Measurements from ENCODE around the gene PXDN.
A peak's percentile ranks its signal among the peaks of the same experiment; 100 is the strongest.

The PXDN gene

GRCh38 chr2:1648241-1649102 is 95.8 kb downstream of the PXDN start:
- H3K27ac Mint-ChIP-seq = no peak overlapping the region
- peaks cover 5% of the 10 kb centered on the region for H3K9me3 Mint-ChIP-seq
- H3K36me3 Mint-ChIP-seq = no peaks in the 10 kb centered on the region
- no peaks in the 10 kb centered on the region for H3K4me1 Mint-ChIP-seq
- no peak for ATAC-seq
- H3K4me3 Mint-ChIP-seq = no peak overlapping the region
- H3K27me3 Mint-ChIP-seq = no peaks in the 10 kb centered on the region

GRCh38 chr2:1647417-1648240 is 96.7 kb downstream of the PXDN start:
- Mint-ChIP-seq H3K36me3 (no peaks in the 10 kb centered on the region), H3K4me1 (no peaks in the 10 kb centered on the region), H3K27ac (no peak overlapping the region), H3K9me3 (peaks cover 5% of the 10 kb centered on the region), H3K27me3 (no peaks in the 10 kb centered on the region), H3K4me3 (no peak overlapping the region)
- no peak for ATAC-seq

DNA sequence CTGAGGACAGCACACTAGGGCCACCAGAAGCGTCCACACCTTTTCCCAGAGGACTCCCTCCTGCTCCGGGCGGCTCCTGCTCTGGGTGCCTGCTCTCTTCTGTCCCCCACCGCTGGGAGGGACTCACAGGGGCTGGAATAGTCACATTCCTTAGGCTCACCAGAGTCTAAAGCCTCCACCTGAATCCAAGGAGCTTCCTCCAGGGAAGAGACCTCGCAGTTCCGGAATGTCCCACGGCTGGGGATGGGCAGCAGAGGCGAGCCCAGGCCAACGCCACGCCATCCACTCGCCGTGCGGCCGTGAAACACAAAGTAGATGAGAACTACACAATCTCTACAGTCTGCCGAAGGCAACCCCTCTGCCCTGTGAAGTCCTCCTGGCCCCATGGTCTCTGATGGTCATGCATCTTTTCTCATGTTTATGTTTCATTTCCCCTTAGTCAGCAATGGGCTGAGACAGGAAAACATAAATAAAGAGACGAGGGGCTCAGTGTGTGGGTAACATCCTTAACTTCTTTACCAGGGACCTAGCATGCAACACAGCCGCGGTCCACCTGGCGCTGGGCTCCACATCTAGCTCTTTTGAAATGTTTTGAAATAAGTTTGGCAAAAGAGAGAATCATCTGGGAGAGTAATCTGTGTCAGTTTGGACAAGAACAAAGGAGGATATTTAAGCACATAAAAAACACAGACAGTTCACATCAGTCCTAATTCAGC is 98.4 kb downstream of the PXDN start:
- Mint-ChIP-seq H3K36me3 (no peaks in the 10 kb centered on the region), H3K4me3 (no peak overlapping the region), H3K27me3 (no peaks in the 10 kb centered on the region), H3K27ac (no peak overlapping the region), H3K4me1 (no peaks in the 10 kb centered on the region), H3K9me3 (peaks cover 5% of the 10 kb centered on the region)
- no peak for ATAC-seq

DNA sequence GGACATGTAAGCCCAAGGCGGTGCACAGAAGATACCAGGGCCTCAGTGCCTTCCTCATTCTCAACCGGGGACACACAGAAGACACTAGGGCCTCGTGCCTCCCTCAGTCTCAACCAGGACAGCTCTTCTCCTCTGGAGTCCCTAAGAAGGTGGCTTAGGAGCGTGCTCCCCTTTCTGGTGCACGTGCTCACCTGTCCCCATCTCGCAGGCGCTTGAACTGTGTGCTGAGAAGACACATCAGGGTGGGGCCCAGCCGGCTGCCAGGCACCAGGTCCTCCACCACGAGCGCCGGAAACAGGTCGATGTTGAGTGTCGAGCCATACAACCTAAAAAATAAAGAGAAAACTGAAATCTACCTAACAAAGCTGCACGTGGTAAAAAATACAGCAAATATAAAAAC is 99.9 kb downstream of the PXDN start:
- Mint-ChIP-seq H3K36me3 (no peaks in the 10 kb centered on the region), H3K4me1 (no peaks in the 10 kb centered on the region), H3K9me3 (peaks cover 2% of the 10 kb centered on the region), H3K27me3 (no peaks in the 10 kb centered on the region), H3K27ac (no peak overlapping the region), H3K4me3 (no peak overlapping the region)
- no peak for ATAC-seq

- H3K9me3 Mint-ChIP-seq = no peaks in the 10 kb centered on the region
- no peak overlapping the region for H3K4me3 Mint-ChIP-seq
- H3K27me3 Mint-ChIP-seq = no peaks in the 10 kb centered on the region
- no peaks in the 10 kb centered on the region for H3K36me3 Mint-ChIP-seq
- ATAC-seq = no peak
- H3K4me1 Mint-ChIP-seq = no peaks in the 10 kb centered on the region
- no peak overlapping the region for H3K27ac Mint-ChIP-seq
Observed at GRCh38 chr2:1642993-1643619, 101.2 kb downstream of the PXDN start.

DNA sequence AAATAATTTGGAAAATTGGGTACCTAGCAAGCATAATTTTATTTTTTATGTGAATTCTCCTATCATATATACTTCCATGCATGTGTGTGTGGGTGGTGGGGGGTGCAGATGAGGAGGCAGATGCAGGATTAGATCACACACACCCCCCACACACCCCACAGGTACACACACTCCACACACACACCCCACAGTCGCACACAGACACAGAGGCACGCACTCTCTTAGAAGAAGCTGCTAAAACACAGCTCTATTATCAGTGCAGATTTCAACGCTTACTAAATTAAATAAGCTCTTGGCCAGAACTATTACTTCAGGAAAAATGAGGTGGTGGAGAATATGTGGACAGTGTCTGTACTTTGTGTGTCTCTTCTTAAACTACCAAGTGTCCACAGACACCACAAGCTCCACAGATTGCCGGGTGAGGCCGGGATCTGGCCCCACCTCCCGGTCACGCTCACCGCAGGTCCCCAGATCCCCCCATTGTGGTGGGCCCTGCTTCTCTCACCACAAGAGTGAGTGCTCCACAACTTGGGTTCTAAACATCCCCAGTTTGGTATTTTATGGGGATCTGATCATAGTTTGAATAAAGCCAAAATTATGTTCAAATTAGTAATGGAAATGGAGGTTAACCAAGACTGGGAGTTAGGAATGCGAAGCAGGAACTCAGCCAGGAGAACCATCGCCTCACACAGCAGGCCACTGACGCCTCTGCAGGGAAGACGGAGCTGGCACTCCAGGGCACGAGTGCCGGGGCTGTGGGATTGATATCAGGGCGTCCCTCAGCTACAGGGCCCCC is 102.1 kb downstream of the PXDN start:
- H3K36me3 Mint-ChIP-seq = no peaks in the 10 kb centered on the region
- H3K27me3 Mint-ChIP-seq = peaks cover 4% of the 10 kb centered on the region
- H3K27ac Mint-ChIP-seq = no peak overlapping the region
- no peaks in the 10 kb centered on the region for H3K4me1 Mint-ChIP-seq
- no peaks in the 10 kb centered on the region for H3K9me3 Mint-ChIP-seq
- ATAC-seq = no peak
- no peak overlapping the region for H3K4me3 Mint-ChIP-seq

GRCh38 chr2:1641523-1641922 is 102.8 kb downstream of the PXDN start:
- Mint-ChIP-seq H3K27me3 (peaks cover 12% of the 10 kb centered on the region), H3K9me3 (no peaks in the 10 kb centered on the region)

GRCh38 chr2:1640301-1641135 is 103.8 kb downstream of the PXDN start:
- Mint-ChIP-seq H3K4me1 (no peaks in the 10 kb centered on the region), H3K36me3 (no peaks in the 10 kb centered on the region), H3K27me3 (peaks cover 14% of the 10 kb centered on the region), H3K4me3 (no peak overlapping the region), H3K9me3 (no peaks in the 10 kb centered on the region), H3K27ac (no peak overlapping the region)
- ATAC-seq = no peak

More at GRCh38 chr2:1641523-1641922, 102.8 kb downstream of the PXDN start:
- ATAC-seq = no peak
- H3K4me1 Mint-ChIP-seq = no peaks in the 10 kb centered on the region
- no peaks in the 10 kb centered on the region for H3K36me3 Mint-ChIP-seq
- H3K27ac Mint-ChIP-seq = no peak overlapping the region
- no peak overlapping the region for H3K4me3 Mint-ChIP-seq

DNA sequence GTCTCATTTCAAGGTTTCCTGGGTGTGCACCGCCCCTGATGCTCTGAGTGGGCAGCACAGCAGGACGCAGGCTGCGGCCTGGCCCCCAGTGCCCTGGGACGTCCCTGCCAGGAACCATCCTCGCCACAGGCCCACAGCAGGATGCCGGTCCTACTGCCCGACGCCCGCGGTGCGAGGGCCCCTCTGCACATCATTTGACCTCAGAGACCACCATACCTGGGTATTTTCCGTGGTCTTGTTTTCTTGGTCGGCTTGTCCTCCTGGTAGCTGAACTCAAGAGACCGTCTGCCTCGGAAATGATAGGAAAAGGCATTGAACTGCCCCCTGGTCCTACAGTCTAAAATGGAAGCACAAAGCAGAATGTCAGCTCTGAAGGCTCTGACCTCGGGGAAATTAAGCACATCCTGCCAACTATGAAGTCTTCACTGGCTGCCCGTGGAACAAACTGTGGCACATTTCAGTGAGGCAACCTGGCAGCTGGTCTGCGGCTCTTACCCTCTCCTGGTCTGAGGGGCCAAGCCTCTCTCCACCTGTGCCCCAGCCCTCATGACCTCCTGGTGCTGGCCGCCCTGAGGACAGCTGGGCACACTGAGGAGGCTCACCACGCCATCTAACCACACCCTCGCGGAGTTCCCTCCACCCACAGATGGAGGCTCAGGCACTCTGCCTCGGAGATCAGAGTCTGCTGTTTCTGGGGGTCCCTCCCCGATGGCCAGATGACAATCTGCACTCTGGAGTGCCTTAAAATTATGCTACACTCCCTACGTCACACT is 105.0 kb downstream of the PXDN start:
- H3K4me1 Mint-ChIP-seq = no peaks in the 10 kb centered on the region
- no peaks in the 10 kb centered on the region for H3K9me3 Mint-ChIP-seq
- no peaks in the 10 kb centered on the region for H3K36me3 Mint-ChIP-seq
- peaks cover 14% of the 10 kb centered on the region for H3K27me3 Mint-ChIP-seq
- ATAC-seq = peak; percentile 18
- H3K27ac Mint-ChIP-seq = no peak overlapping the region
- no peak overlapping the region for H3K4me3 Mint-ChIP-seq

GRCh38 chr2:1638281-1638860 is 105.9 kb downstream of the PXDN start:
- no peak overlapping the region for H3K27ac Mint-ChIP-seq
- no peak for ATAC-seq
- no peaks in the 10 kb centered on the region for H3K9me3 Mint-ChIP-seq
- peaks cover 14% of the 10 kb centered on the region for H3K27me3 Mint-ChIP-seq
- H3K36me3 Mint-ChIP-seq = no peaks in the 10 kb centered on the region
- H3K4me3 Mint-ChIP-seq = no peak overlapping the region
- H3K4me1 Mint-ChIP-seq = no peaks in the 10 kb centered on the region

DNA sequence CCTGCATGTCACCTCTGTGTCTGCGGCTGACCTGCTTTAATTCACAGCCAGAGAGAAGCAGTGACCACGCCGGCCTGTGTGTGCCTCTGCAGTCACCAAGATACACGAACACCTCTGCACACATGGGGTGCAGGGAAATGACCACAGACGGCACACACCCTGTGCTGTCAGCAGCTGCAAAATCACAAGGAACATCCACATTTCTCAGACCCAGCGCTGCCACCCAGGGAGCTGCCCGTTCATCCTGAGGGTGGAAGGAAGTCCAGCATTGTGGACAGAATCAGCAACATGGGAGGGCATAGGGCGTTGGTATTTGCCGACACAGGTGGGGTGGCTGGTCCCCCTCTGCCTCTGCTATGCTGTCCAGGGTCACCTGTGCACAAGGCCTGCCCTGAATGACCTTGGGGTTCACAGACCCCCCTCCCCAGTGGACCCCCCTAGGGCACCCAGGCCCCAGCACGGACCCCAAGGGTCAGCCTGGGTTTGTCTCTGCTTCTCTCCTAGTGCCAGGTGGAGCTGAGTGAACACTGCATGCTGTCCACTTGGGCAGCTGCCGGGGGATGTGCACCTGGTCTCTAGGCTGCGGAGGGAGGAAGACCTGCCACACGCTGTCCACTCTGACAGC is 107.4 kb downstream of the PXDN start:
- H3K9me3 Mint-ChIP-seq = no peaks in the 10 kb centered on the region
- no peak for ATAC-seq
- H3K27me3 Mint-ChIP-seq = peaks cover 14% of the 10 kb centered on the region
- H3K4me1 Mint-ChIP-seq = no peaks in the 10 kb centered on the region
- no peak overlapping the region for H3K27ac Mint-ChIP-seq
- no peaks in the 10 kb centered on the region for H3K36me3 Mint-ChIP-seq
- H3K4me3 Mint-ChIP-seq = no peak overlapping the region

GRCh38 chr2:1635823-1636222 is 108.5 kb downstream of the PXDN start:
- H3K4me3 Mint-ChIP-seq = no peak overlapping the region
- no peaks in the 10 kb centered on the region for H3K4me1 Mint-ChIP-seq
- no peaks in the 10 kb centered on the region for H3K36me3 Mint-ChIP-seq
- no peak overlapping the region for H3K27ac Mint-ChIP-seq
- no peaks in the 10 kb centered on the region for H3K9me3 Mint-ChIP-seq
- ATAC-seq = no peak
- peaks cover 14% of the 10 kb centered on the region for H3K27me3 Mint-ChIP-seq
